ENCODE results near the gene ATAD3A.
"Not testable (repeated sequence)": the region's sequence is repeated elsewhere in the genome, so short reads cannot be mapped to it uniquely, and the experiment has no call there.

The ATAD3A gene

GRCh38 chr1:1490633-1491230 lies 21.2 kb upstream of the ATAD3A start:
- no peak for DNase-seq

- no peak for DNase-seq
These were observed 20.4 kb upstream of the ATAD3A start for GRCh38 chr1:1491601-1492000.

DNA sequence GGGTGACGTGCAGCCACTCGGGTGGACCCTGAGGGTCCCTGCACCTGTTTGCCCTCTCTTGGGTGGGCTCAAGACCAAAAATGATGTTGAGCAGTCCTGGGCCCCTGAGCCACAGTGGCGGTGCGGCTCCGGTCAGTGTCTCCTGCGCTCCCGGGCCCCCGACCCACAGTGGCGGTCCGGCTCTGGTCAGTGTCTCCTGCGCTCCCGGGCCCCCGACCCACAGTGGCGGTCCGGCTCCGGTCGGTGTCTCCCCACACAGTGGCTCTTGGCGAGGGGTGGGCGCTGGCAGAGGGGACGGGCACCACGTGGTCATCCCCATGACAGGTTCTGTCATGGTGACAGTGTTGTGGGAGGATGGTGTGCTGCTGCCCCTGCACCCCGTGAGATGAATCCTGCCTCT lies 17.7 kb upstream of the ATAD3A start:
- not testable (repeated sequence) for DNase-seq

DNA sequence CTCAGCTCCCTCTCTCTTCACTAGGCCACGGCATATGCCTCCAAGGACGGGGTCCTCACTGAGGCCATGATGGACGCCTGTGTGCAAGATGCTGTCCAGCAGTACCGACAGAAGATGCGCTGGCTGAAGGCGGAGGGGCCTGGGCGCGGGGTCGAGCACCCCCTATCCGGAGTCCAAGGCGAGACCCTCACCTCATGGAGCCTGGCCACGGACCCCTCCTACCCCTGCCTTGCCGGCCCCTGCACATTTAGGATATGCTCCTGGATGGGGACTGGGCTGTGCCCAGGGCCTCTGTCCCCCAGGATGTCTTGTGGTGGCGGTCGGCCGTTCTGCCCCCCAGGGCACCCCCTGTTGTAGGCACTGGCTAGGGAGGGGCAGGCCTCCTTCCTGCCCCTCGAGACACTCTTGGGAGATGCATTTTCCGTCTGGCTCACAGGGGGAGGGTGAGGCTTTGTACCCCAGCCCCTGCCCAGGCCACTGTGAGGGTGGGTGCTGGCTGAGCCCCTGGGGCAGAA lies 16.4 kb upstream of the ATAD3A start:
- DNase-seq: not testable (repeated sequence)

- DNase-seq: peak; percentile 55
These were observed 7.1 kb upstream of the ATAD3A start for GRCh38 chr1:1504777-1505365.

DNA sequence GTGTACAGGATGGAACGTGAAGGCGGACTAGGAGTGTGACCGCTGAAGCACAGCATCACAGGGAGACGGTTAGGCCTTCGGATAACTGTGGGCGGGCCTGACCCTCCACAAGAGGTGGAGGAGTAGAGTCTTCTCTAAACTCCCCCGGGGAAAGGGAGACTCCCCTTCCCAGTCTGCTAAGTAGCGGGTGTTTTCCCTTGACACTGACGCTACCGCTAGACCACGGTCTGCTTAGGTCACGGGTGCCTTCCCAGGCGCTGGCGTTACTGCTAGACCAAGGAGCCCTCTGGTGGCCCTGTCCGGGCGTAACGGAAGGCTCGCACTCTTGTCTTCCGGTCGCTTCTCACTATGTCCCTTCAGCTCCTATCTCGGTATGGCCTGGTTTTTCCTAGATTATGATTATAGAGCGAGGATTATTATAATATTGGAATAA lies 6.6 kb upstream of the ATAD3A start:
- not testable (repeated sequence) for DNase-seq

- not testable (repeated sequence) for DNase-seq
These were observed 6.2 kb upstream of the ATAD3A start for GRCh38 chr1:1505801-1506200.

- DNase-seq: no peak
These were observed 4.7 kb upstream of the ATAD3A start for GRCh38 chr1:1507305-1507704.

- DNase-seq: not testable (repeated sequence)
These were observed 3.0 kb upstream of the ATAD3A start for GRCh38 chr1:1508775-1509464.

- not testable (repeated sequence) for DNase-seq
These were observed 2.5 kb upstream of the ATAD3A start for GRCh38 chr1:1509465-1509850.

DNA sequence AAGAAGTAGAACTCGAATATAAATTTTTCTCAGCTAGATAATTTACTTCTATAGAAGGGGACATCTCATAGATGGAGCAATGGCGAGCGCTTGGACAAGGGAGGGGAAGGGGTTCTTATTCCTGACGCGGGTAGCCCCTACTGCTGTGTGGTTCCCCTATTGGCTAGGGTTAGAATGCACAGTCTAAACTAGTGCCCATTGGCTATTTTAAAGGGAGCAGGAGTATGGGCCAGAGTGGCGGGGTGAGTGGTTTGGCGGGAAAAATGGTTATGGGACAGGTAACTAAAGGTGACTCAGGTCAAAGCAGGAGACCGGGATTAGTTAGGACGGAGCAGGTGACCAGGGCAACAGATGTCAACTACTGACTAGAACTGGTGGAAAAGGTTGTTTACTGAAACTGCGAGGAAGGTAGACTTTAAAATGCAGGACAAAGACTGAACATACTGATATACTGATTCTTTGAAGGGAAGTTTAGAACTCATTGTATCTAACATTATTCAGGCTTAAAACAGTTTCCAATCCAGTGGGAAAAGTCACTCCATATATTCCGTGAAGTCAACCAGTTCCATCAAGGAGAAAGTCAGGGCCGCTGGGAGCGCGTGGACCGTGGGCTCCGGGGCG lies 940 bp upstream of the ATAD3A start:
- no peak for DNase-seq

- not testable (repeated sequence) for DNase-seq
These were observed 463 bp downstream of the ATAD3A start for GRCh38 chr1:1512425-1512824.

- not testable (repeated sequence) for DNase-seq
These were observed 1.7 kb downstream of the ATAD3A start for GRCh38 chr1:1513675-1514074.

GRCh38 chr1:1514376-1514775 lies 2.4 kb downstream of the ATAD3A start:
- DNase-seq: not testable (repeated sequence)

- not testable (repeated sequence) for DNase-seq
These were observed 5.0 kb downstream of the ATAD3A start for GRCh38 chr1:1516923-1517322.

DNA sequence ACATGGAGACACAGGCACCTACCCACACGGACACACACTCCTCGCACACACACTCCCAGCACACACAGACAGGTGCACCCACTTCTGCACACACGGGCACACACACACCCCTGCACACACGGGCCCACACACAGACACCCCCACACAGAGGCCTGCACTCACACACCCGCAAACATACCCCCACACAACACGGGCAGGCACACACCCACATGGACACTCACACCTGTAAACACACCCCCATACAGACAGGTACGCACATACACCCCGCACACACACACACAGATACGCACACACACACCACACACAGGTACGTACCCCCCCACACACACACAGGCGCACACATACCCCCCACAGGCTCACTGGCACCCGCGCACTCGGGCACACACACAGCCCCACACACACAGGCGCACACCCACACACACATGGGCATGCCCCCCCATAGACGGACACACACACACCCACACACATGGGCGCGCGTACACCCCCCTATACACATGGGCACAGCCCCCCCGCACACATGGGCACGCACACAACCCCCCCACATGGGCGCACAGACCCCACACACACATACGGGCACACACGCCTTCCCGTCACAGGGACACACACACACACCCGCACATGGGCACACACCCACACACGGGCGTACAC lies 6.1 kb downstream of the ATAD3A start:
- no peak for DNase-seq

DNA sequence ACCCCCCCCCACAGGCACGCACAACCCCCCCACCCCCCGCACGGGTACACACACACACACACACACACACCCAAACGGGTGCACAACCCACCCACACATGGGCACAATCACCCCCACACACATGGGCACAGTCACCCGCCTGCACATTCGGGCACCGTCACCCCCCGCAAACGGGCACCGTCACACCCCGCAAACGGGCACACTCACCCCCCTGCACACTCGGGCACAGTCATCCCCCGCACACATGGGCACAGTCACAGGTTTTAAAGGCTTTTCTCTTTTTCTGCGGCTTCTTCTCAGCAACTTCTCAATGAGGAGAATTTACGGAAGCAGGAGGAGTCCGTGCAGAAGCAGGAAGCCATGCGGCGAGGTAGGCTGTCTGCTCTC lies 6.7 kb downstream of the ATAD3A start:
- DNase-seq: not testable (repeated sequence)

DNA sequence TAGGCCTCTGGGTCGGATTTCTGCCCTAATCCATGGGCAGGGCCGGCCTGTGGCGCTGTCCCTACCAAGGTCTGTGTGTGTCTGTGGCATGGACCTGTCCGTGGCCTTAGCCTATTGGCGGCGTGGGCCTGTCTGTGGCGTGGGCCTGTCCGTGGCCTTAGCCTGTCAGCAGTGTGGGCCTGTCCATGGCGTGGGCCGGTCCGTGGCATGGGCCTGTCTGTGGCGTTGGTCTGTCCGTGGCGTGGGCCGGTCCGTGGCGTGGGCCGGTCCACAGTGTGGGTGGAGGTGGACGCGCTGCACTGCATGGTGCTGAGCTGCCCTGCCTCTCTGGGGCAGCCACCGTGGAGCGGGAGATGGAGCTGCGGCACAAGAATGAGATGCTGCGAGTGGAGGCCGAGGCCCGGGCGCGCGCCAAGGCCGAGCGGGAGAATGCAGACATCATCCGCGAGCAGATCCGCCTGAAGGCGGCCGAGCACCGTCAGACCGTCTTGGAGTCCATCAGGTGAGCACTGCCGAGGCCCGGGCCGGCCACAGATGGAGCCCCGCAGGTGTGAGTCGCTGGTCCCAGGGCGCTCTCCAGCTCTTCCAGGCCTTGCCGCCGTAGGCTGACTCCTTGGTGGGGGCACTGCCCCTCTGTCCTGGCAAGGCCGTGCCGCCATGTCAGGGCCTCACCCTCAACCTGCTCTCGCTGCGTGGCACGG lies 8.0 kb downstream of the ATAD3A start:
- not testable (repeated sequence) for DNase-seq

- no peak for DNase-seq
These were observed 9.4 kb downstream of the ATAD3A start for GRCh38 chr1:1521331-1521730.

DNA sequence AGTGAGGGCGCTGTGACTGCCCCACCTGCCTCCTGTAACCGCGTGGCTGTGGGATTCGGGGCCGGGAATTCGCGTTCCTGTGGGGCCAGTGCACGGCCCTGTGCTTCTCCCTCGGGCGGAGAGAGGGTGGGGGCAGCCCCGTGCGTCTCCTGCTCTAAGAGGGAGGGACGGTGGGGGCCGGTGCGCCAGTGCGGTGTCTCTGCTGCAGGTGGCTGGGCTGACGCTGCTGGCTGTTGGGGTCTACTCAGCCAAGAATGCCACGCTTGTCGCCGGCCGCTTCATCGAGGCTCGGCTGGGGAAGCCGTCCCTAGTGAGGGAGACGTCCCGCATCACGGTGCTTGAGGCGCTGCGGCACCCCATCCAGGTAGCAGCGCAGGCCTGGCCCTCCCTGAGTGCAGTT lies 10.6 kb downstream of the ATAD3A start:
- not testable (repeated sequence) for DNase-seq

- not testable (repeated sequence) for DNase-seq
These were observed 11.3 kb downstream of the ATAD3A start for GRCh38 chr1:1523226-1523625.

DNA sequence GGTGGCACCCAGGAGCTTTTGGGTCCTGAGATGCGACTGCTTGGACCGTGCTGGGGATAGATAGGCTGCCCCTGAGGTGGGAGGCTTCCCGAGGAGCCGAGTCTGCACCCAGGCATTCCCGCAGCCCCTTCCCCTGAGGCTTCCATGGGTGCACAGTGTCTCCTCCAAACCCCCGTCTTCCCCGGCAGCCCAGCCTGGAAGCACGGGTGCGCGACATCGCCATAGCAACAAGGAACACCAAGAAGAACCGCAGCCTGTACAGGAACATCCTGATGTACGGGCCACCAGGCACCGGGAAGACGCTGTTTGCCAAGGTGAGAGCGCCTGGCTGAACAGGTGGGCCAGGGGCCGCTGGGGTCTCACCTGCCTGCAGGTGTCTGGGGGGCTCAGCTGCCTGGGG lies 11.7 kb downstream of the ATAD3A start:
- not testable (repeated sequence) for DNase-seq

All from effector CD4-positive, alpha-beta T cell (primary cell).